Measurements from ENCODE around the gene RAD9A. TPM values are rescaled to one million over a fixed set of nuclear protein-coding genes. Genes with fewer than 3 reads are reported as not detected.
"Not testable (repeated sequence)": the region's sequence is repeated elsewhere in the genome, so short reads cannot be mapped to it uniquely, and the experiment has no call there.

RAD9A gene
- total RNA-seq, 1 donor from 2014 or later, result 8.3 TPM

GRCh38 chr11:67401495-67402191, 9.9 kb downstream of the RAD9A start, which contains the start of gene PPP1CA:
Gene PPP1CA (minus strand): TSS chr11:67401858. CDS start chr11:67401782, 76 bp downstream.
- no peak for TF ChIP-seq CTCF (IDR thresholded peaks at IDR 0.05; ENCODE audit: insufficient read depth, low read length, poor library complexity, severe bottlenecking)
- no peak for DNase-seq (ENCODE audit: low read depth)

GRCh38 chr11:67402192-67402839, 10.5 kb downstream of the RAD9A start:
- peak overlapping the region; percentile 16 for H3K4me3 ChIP-seq (ENCODE audit: low read depth, low read length)
- not testable (repeated sequence) for H3K36me3 ChIP-seq (ENCODE audit: control insufficient read depth, insufficient read depth, low read length); DNase-seq (ENCODE audit: low read depth); H3K27me3 ChIP-seq (ENCODE audit: control insufficient read depth, insufficient read depth, low read length)

More at GRCh38 chr11:67401495-67402191, 9.9 kb downstream of the RAD9A start, which contains the start of gene PPP1CA:
- H3K36me3 ChIP-seq (ENCODE audit: control insufficient read depth, insufficient read depth, low read length), result peaks cover 3% of the 10 kb centered on the region
- H3K4me3 ChIP-seq (ENCODE audit: low read depth, low read length), result peak within 1 kb of the TSS; percentile 98
- no peaks in the 10 kb centered on the region for H3K27me3 ChIP-seq (ENCODE audit: control insufficient read depth, insufficient read depth, low read length)

- not testable (repeated sequence) for H3K27me3 ChIP-seq (ENCODE audit: control insufficient read depth, insufficient read depth, low read length); DNase-seq (ENCODE audit: low read depth); H3K4me3 ChIP-seq (ENCODE audit: low read depth, low read length); H3K36me3 ChIP-seq (ENCODE audit: control insufficient read depth, insufficient read depth, low read length)
These were observed 11.3 kb downstream of the RAD9A start for GRCh38 chr11:67403085-67403484.

GRCh38 chr11:67404515-67405195, 12.9 kb downstream of the RAD9A start:
- peaks cover 2% of the 10 kb centered on the region for H3K36me3 ChIP-seq (ENCODE audit: control insufficient read depth, insufficient read depth, low read length)
- DNase-seq (ENCODE audit: low read depth), result no peak
- TF ChIP-seq CTCF (IDR thresholded peaks at IDR 0.05; ENCODE audit: insufficient read depth, low read length, poor library complexity, severe bottlenecking), result no peak
- no peaks in the 10 kb centered on the region for H3K27me3 ChIP-seq (ENCODE audit: control insufficient read depth, insufficient read depth, low read length)
- H3K4me3 ChIP-seq (ENCODE audit: low read depth, low read length), result no peak overlapping the region

GRCh38 chr11:67405196-67405567, 13.4 kb downstream of the RAD9A start:
- no peak for TF ChIP-seq CTCF (IDR thresholded peaks at IDR 0.05; ENCODE audit: insufficient read depth, low read length, poor library complexity, severe bottlenecking)
- peaks cover 2% of the 10 kb centered on the region for H3K36me3 ChIP-seq (ENCODE audit: control insufficient read depth, insufficient read depth, low read length)
- H3K4me3 ChIP-seq (ENCODE audit: low read depth, low read length), result no peak overlapping the region
- no peaks in the 10 kb centered on the region for H3K27me3 ChIP-seq (ENCODE audit: control insufficient read depth, insufficient read depth, low read length)
- no peak for DNase-seq (ENCODE audit: low read depth)

GRCh38 chr11:67405688-67406339, 14.0 kb downstream of the RAD9A start:
- peaks cover 3% of the 10 kb centered on the region for H3K27me3 ChIP-seq (ENCODE audit: control insufficient read depth, insufficient read depth, low read length)
- H3K4me3 ChIP-seq (ENCODE audit: low read depth, low read length), result no peak overlapping the region
- no peaks in the 10 kb centered on the region for H3K36me3 ChIP-seq (ENCODE audit: control insufficient read depth, insufficient read depth, low read length)
- no peak for TF ChIP-seq CTCF (IDR thresholded peaks at IDR 0.05; ENCODE audit: insufficient read depth, low read length, poor library complexity, severe bottlenecking)
- DNase-seq (ENCODE audit: low read depth), result no peak

Data from kidney epithelial cell (primary cell).